ENCODE results near the gene SLC16A10.
A peak's percentile ranks its signal among the peaks of the same experiment; 100 is the strongest.
"Not testable (repeated sequence)": the region's sequence is repeated elsewhere in the genome, so short reads cannot be mapped to it uniquely, and the experiment has no call there.

SLC16A10 gene

DNA sequence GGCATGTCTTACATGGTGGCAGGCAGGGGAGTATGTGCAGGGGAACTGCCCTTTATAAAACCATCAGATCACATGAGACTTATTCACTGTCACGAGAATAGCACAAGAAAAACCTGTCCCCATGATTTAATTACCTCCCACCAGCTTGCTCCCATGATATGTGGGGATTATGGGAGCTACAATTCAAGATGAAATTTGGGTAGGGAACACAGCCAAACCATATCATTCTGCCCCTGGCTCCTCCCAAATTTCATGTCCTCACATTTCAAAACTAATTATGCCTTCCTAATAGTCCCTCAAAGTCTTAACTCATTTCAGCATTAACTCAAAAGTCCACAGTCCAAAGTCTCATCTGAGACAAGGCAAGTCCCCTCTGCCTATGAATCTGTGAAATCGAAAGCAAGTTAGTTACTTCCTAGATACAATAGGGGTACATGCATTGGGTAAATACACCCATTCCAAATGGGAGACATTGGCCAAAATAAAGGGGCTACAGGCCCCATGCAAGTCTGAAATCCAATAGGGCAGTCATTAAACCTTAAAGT is 102.4 kb downstream of the SLC16A10 start:
- DNase-seq, result not testable (repeated sequence)

DNA sequence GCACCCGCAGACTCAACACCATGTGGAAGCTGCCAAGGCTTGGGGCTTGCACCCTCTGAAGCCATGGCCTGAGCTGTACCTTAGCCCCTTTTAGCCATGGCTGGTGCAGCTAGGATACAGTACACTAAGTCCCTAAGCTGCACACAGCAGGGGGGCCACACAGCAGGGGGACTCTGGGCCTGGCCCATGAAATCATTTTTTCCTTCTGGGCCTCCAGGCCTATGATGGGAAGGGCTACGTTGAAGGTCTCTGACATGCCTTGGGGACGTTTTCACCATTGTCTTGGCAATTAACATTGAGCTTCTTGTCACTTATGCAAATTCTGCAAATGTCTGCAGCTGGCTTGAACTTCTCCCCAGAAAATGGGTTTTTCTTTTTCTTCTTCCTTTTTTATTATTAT is 103.3 kb downstream of the SLC16A10 start:
- no peak for DNase-seq

- not testable (repeated sequence) for DNase-seq
These were observed 103.8 kb downstream of the SLC16A10 start for GRCh38 chr6:111191136-111191535.

- DNase-seq, result no peak
These were observed 105.7 kb downstream of the SLC16A10 start for GRCh38 chr6:111192911-111193555.

DNA sequence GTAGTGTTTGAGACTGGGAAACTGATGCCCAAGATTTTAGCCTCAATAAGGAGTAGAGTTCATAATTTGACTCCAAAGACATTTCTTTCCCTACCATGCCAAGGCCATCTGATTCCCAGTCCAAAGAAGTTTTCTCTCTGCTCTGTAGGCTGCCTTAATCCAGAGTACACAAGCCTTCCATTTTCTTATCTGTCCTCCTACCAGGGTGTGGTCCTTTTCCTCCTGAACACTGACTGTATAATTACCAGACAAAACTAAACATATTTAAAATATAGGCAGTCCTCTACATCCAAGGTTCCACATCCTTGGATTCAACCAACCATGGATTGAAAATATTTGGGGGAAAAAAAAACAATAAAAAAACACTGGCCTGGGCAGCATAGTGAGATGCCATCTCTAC is 108.4 kb downstream of the SLC16A10 start:
- no peak for DNase-seq

DNA sequence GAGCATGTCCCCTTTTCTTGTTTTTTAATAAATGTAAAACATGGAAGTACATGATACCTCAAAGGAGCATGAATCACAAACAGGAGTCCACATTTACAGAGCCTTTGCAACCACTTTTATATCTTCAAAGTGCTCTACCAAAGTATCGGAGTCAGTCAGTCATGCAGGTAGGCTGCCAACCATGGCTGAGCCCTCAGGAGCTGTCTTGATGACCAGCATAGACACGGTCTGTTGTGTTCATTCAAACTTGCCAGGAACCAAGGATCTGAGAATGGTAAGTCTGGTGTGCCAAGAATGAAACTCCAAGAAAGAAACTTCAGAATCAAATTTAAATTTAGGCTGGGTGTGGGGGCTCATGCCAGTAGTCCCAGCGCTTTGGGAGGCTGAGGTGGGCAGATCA is 111.5 kb downstream of the SLC16A10 start:
- no peak for DNase-seq

DNA sequence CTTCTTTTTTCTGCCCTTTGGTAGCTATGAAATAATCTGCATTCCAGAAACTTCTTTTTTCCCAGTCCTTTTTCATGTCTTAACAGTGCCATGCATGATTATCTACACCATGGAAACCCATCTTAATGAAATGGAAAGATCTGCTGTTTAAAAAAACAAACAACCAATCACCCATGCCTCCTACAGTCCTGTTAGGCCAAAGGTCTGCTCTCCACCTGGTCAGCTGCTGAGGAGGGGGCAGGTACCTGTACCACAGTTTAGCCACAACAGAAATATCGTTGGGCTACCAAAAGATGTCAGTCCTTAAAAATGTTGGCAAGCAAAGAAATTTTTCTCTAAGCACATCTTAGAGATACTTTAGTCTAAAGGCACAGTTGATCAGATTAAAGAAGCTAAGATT is 112.6 kb downstream of the SLC16A10 start:
- DNase-seq, result no peak

- no peak for DNase-seq
These were observed 113.3 kb downstream of the SLC16A10 start for GRCh38 chr6:111200350-111201243.

- DNase-seq, result no peak
These were observed 113.9 kb downstream of the SLC16A10 start for GRCh38 chr6:111201244-111201554.

GRCh38 chr6:111201764-111202163 is 114.5 kb downstream of the SLC16A10 start:
- DNase-seq, result no peak

- DNase-seq, result not testable (repeated sequence)
These were observed 116.2 kb downstream of the SLC16A10 start for GRCh38 chr6:111203539-111203938.

DNA sequence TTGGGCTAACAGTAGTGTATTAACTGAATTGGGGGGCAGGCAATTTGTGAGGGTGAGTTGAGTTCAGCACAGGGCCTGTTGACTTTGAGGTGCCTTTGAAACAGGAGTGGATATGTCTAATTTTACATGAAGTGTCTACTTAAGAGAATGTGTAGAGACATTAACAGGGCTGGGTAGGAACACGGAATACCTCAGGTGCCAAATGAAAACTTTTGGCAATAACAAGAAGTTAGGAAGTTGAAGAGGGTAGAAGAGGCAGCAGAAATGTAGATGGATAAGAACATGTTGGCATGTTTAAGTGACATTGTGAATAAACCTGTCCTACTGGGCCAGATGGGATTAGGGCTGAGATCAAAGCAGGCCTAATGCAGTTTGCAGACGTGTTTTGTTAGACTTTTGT is 117.0 kb downstream of the SLC16A10 start:
- DNase-seq, result no peak

GRCh38 chr6:111204881-111205280 is 117.6 kb downstream of the SLC16A10 start:
- DNase-seq, result no peak

DNA sequence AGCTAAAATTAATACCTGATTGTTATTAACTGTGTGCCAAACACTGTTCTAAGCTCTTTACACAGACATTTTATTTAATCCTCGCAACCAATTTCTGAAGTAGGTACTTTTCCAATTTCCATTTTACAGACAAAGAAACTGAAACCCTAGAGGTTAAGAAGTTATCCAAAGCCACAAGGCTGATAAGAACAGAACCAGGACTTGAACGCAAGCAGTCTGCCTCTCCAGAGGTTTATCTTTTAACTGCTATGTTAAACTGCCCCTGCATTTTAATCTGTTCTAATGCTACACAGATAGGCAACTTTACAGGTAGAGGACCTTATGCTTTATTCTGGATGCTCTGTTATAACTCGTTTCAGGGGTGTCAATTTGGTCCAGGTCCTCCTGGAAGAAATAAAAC is 118.2 kb downstream of the SLC16A10 start:
- no peak for DNase-seq

DNA sequence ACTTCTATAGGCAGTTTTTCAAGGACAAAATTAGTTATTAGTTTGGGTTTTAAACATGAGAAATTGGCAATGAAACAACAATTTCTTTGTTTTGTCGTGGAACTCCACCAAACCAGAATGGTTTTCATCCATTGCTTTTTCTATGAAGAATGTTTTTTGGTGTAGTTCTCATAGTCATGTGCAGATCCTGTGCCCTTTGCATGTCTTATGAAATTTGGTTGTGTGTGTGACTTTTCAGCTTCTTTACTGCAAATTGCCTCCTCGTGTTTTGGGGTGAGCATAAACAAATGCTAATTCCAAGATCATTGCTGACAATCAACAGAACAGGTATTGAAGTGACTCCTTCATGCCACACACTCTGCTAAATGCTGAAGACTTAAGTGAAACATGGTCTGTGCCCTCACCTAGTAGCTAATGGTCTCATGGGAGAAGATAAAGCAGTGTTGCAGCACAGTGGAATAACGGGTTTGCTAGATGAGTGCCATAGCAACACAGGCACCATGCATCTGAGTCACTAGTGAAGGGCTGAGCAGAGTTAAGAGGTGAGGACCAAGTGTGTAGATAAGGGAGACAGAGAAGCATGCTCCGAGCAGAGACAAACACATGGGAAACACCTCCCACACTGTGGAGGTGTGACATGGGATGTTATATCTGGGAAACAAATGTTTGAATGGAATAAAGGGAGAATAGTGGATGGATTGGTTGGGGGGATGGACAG is 120.0 kb downstream of the SLC16A10 start:
- DNase-seq, result no peak

GRCh38 chr6:111208933-111209332 is 121.6 kb downstream of the SLC16A10 start:
- no peak for DNase-seq

- DNase-seq, result peak; percentile 31 to 33
These were observed 123.0 kb downstream of the SLC16A10 start for GRCh38 chr6:111210194-111210728.

DNA sequence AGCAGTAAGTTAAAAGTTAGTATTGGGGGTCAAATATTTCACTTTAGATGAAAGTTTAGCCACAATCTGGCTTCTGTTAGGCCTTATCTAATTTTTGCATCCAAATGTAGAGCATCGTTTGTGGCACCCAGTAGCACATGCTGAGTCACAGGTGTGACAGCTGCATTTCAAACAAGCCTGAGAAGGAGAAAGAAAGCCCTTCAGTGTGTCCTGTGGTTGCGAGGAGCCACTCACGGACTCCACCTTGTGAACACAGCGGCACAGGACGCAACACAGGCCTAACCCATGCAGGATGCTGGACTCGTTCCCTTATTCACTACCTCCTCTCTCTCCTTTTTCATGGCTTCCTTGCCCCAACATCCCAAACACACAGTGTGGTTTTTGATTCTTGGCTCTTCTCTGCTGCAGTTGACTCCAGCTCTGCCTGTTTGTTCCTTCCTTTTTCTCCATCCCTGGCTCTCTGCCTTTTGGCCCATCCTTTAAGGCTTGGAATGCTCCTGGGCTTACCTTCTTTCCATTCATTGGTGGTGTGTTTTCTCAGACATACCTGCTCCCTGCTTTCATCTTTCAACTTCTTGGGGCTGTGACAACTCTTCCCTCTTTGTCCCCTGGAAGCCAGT is 124.2 kb downstream of the SLC16A10 start:
- DNase-seq, result no peak

GRCh38 chr6:111212625-111213024 is 125.3 kb downstream of the SLC16A10 start:
- DNase-seq, result no peak

- DNase-seq, result no peak
These were observed 127.8 kb downstream of the SLC16A10 start for GRCh38 chr6:111215131-111215530.

DNA sequence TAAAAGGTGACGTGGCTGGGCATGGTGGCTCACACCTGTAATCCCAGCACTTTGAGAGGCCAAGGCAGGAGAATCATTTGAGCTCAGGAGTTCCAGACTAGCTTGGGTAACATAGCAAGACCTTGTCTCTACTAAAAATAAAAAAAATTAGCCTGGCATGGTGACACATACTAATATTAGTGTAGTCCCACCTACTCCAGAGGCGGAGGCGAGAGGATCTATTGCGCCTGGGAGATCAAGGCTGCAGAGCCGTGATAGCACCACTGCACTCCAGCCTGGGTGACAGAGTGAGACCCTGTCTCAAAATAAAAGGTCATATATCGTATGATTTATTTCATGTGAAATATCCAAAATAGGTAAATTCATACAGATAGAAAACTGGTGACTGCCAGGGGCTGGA is 132.5 kb downstream of the SLC16A10 start:
- DNase-seq, result no peak

- no peak for DNase-seq
These were observed 133.2 kb downstream of the SLC16A10 start for GRCh38 chr6:111220383-111221031.
